Measurements from ENCODE around the gene RNU1-4.
"Not testable (repeated sequence)": the region's sequence is repeated elsewhere in the genome, so short reads cannot be mapped to it uniquely, and the experiment has no call there.

Gene RNU1-4

GRCh38 chr1:16740047-16740964, at the start of gene RNU1-4:
Gene RNU1-4, plus strand, starts transcription at chr1:16740516.
- H3K4me1 ChIP-seq (ENCODE audit: insufficient read depth, low read length, poor library complexity, severe bottlenecking); H3K9me2 ChIP-seq (replicated peaks; ENCODE audit: low read depth, low read length); H2AFZ ChIP-seq (ENCODE audit: low read length); H3K9ac ChIP-seq (ENCODE audit: low read depth, low read length, poor library complexity, severe bottlenecking); H3K9me3 ChIP-seq (ENCODE audit: insufficient read depth, low read depth, low read length); H3K4me3 ChIP-seq (ENCODE audit: low read length, poor library complexity, severe bottlenecking); H3K4me2 ChIP-seq (ENCODE audit: low read depth, low read length, poor library complexity, severe bottlenecking); H4K20me1 ChIP-seq (ENCODE audit: insufficient read depth, low read length, poor library complexity, severe bottlenecking); H3K79me2 ChIP-seq (ENCODE audit: insufficient read depth, low read length); H3K27me3 ChIP-seq (ENCODE audit: insufficient read depth, low read length, poor library complexity, severe bottlenecking); H3K36me3 ChIP-seq (ENCODE audit: insufficient read depth, low read length); H3F3A ChIP-seq (ENCODE audit: low read depth): not testable (repeated sequence)

- H3K9me3 ChIP-seq (ENCODE audit: insufficient read depth, low read depth, low read length); H3K36me3 ChIP-seq (ENCODE audit: insufficient read depth, low read length); H3K4me3 ChIP-seq (ENCODE audit: low read length, poor library complexity, severe bottlenecking); H3K79me2 ChIP-seq (ENCODE audit: insufficient read depth, low read length); H2AFZ ChIP-seq (ENCODE audit: low read length); H3K4me1 ChIP-seq (ENCODE audit: insufficient read depth, low read length, poor library complexity, severe bottlenecking); H3K4me2 ChIP-seq (ENCODE audit: low read depth, low read length, poor library complexity, severe bottlenecking); H3K9ac ChIP-seq (ENCODE audit: low read depth, low read length, poor library complexity, severe bottlenecking); H3F3A ChIP-seq (ENCODE audit: low read depth); H3K27me3 ChIP-seq (ENCODE audit: insufficient read depth, low read length, poor library complexity, severe bottlenecking); H3K9me2 ChIP-seq (replicated peaks; ENCODE audit: low read depth, low read length); H4K20me1 ChIP-seq (ENCODE audit: insufficient read depth, low read length, poor library complexity, severe bottlenecking): not testable (repeated sequence)
These were observed 49.2 kb upstream of the RNU1-4 start for GRCh38 chr1:16690971-16691682.

- H3K36me3 ChIP-seq (ENCODE audit: insufficient read depth, low read length); H4K20me1 ChIP-seq (ENCODE audit: insufficient read depth, low read length, poor library complexity, severe bottlenecking): not testable (repeated sequence)
These were observed 48.0 kb upstream of the RNU1-4 start for GRCh38 chr1:16692283-16692682.

GRCh38 chr1:16692717-16693448, 47.4 kb upstream of the RNU1-4 start:
- H3K36me3 ChIP-seq (ENCODE audit: insufficient read depth, low read length); H3F3A ChIP-seq (ENCODE audit: low read depth); H3K9me2 ChIP-seq (replicated peaks; ENCODE audit: low read depth, low read length); H3K4me1 ChIP-seq (ENCODE audit: insufficient read depth, low read length, poor library complexity, severe bottlenecking); H2AFZ ChIP-seq (ENCODE audit: low read length); H3K9ac ChIP-seq (ENCODE audit: low read depth, low read length, poor library complexity, severe bottlenecking); H3K9me3 ChIP-seq (ENCODE audit: insufficient read depth, low read depth, low read length); H3K79me2 ChIP-seq (ENCODE audit: insufficient read depth, low read length); H3K27me3 ChIP-seq (ENCODE audit: insufficient read depth, low read length, poor library complexity, severe bottlenecking); H4K20me1 ChIP-seq (ENCODE audit: insufficient read depth, low read length, poor library complexity, severe bottlenecking); H3K4me2 ChIP-seq (ENCODE audit: low read depth, low read length, poor library complexity, severe bottlenecking); H3K4me3 ChIP-seq (ENCODE audit: low read length, poor library complexity, severe bottlenecking): not testable (repeated sequence)

More at GRCh38 chr1:16692283-16692682, 48.0 kb upstream of the RNU1-4 start:
- not testable (repeated sequence) for H3K4me2 ChIP-seq (ENCODE audit: low read depth, low read length, poor library complexity, severe bottlenecking); H3K9me3 ChIP-seq (ENCODE audit: insufficient read depth, low read depth, low read length); H3K9ac ChIP-seq (ENCODE audit: low read depth, low read length, poor library complexity, severe bottlenecking); H3K4me3 ChIP-seq (ENCODE audit: low read length, poor library complexity, severe bottlenecking); H3F3A ChIP-seq (ENCODE audit: low read depth); H3K9me2 ChIP-seq (replicated peaks; ENCODE audit: low read depth, low read length); H3K4me1 ChIP-seq (ENCODE audit: insufficient read depth, low read length, poor library complexity, severe bottlenecking); H3K79me2 ChIP-seq (ENCODE audit: insufficient read depth, low read length); H2AFZ ChIP-seq (ENCODE audit: low read length); H3K27me3 ChIP-seq (ENCODE audit: insufficient read depth, low read length, poor library complexity, severe bottlenecking)

- not testable (repeated sequence) for H3K9ac ChIP-seq (ENCODE audit: low read depth, low read length, poor library complexity, severe bottlenecking); H3K4me3 ChIP-seq (ENCODE audit: low read length, poor library complexity, severe bottlenecking); H3K4me1 ChIP-seq (ENCODE audit: insufficient read depth, low read length, poor library complexity, severe bottlenecking); H3K4me2 ChIP-seq (ENCODE audit: low read depth, low read length, poor library complexity, severe bottlenecking); H3F3A ChIP-seq (ENCODE audit: low read depth); H3K27me3 ChIP-seq (ENCODE audit: insufficient read depth, low read length, poor library complexity, severe bottlenecking); H3K9me2 ChIP-seq (replicated peaks; ENCODE audit: low read depth, low read length); H4K20me1 ChIP-seq (ENCODE audit: insufficient read depth, low read length, poor library complexity, severe bottlenecking); H3K36me3 ChIP-seq (ENCODE audit: insufficient read depth, low read length); H2AFZ ChIP-seq (ENCODE audit: low read length); H3K9me3 ChIP-seq (ENCODE audit: insufficient read depth, low read depth, low read length); H3K79me2 ChIP-seq (ENCODE audit: insufficient read depth, low read length)
These were observed 46.6 kb upstream of the RNU1-4 start for GRCh38 chr1:16693449-16694307.

GRCh38 chr1:16694308-16694702, 46.0 kb upstream of the RNU1-4 start:
- H3K79me2 ChIP-seq (ENCODE audit: insufficient read depth, low read length); H3F3A ChIP-seq (ENCODE audit: low read depth); H4K20me1 ChIP-seq (ENCODE audit: insufficient read depth, low read length, poor library complexity, severe bottlenecking); H3K9me2 ChIP-seq (replicated peaks; ENCODE audit: low read depth, low read length); H3K9ac ChIP-seq (ENCODE audit: low read depth, low read length, poor library complexity, severe bottlenecking); H3K4me1 ChIP-seq (ENCODE audit: insufficient read depth, low read length, poor library complexity, severe bottlenecking); H3K4me2 ChIP-seq (ENCODE audit: low read depth, low read length, poor library complexity, severe bottlenecking); H3K27me3 ChIP-seq (ENCODE audit: insufficient read depth, low read length, poor library complexity, severe bottlenecking); H3K4me3 ChIP-seq (ENCODE audit: low read length, poor library complexity, severe bottlenecking); H2AFZ ChIP-seq (ENCODE audit: low read length); H3K36me3 ChIP-seq (ENCODE audit: insufficient read depth, low read length); H3K9me3 ChIP-seq (ENCODE audit: insufficient read depth, low read depth, low read length): not testable (repeated sequence)
